Liver (tissue), 9 donors: ENCODE measurements around the gene CSRP1. TPM values are rescaled to one million over a fixed set of nuclear protein-coding genes. Genes with fewer than 3 reads are reported as not detected.

Experiments used
- DNase-seq: peaks from one replicate; pipeline ENCODE4 v3.0.0-alpha.2; 2017; ENCODE audit warnings: low spot score
- H3K27ac ChIP-seq, 2 donors: one replicate each; pipeline ENCODE4 v1.7.0; 2013; ENCODE audit warnings: inconsistent platforms in 2 of 2, low read length in 2 of 2, control low read depth in 1 of 2, low read depth in 1 of 2, mild to moderate bottlenecking in 1 of 2
- H3K27me3 ChIP-seq, 4 donors: one replicate each; pipeline versions ENCODE4 v1.6.1 to v1.7.0; 2013; ENCODE audit warnings: low read length in 3 of 4, inconsistent platforms in 1 of 4, mild to moderate bottlenecking in 1 of 4, moderate library complexity in 1 of 4; ENCODE audit not compliant: control insufficient read depth in 4 of 4, insufficient read depth in 4 of 4
- H3K36me3 ChIP-seq, 4 donors: one replicate each; pipeline versions ENCODE4 v1.6.1 to v1.7.0; 2013; ENCODE audit warnings: low read length in 3 of 4, mild to moderate bottlenecking in 3 of 4, low read depth in 1 of 4, moderate library complexity in 1 of 4; ENCODE audit not compliant: control insufficient read depth in 4 of 4, insufficient read depth in 3 of 4
- H3K4me1 ChIP-seq, 4 donors: one replicate each; pipeline versions ENCODE4 v1.6.1 to v1.7.0; 2013; ENCODE audit warnings: low read length in 3 of 4, mild to moderate bottlenecking in 3 of 4, moderate library complexity in 1 of 4; ENCODE audit not compliant: control insufficient read depth in 4 of 4, insufficient read depth in 4 of 4
- H3K4me3 ChIP-seq, 3 donors: one replicate each; pipeline versions ENCODE4 v1.6.1 to v1.7.0; 2013; ENCODE audit warnings: low read length in 3 of 3, control low read depth in 1 of 3, low read depth in 1 of 3, mild to moderate bottlenecking in 1 of 3
- H3K9ac ChIP-seq, 2 donors: one replicate each; pipeline ENCODE4 v1.7.0; 2013; ENCODE audit warnings: low read length in 2 of 2, mild to moderate bottlenecking in 2 of 2, moderate library complexity in 2 of 2, control low read depth in 1 of 2, low read depth in 1 of 2
- H3K9me3 ChIP-seq, 4 donors: one replicate each; pipeline versions ENCODE4 v1.6.1 to v1.7.0; 2013; ENCODE audit warnings: low read length in 3 of 4; ENCODE audit not compliant: control insufficient read depth in 4 of 4
- ATF3 ChIP-seq: IDR thresholded peaks from 2 replicates; pipeline ENCODE4 v1.6.1; 2016; ENCODE audit warnings: antibody characterized with exemption
- FOXA2 ChIP-seq: IDR thresholded peaks from 2 replicates; pipeline ENCODE4 v1.6.1; 2016; ENCODE audit warnings: antibody characterized with exemption
- GABPA ChIP-seq, 2 donors: IDR thresholded peaks in 1 of 2; conservative IDR thresholded peaks in 1 of 2; 2 replicates each; pipeline ENCODE4 v1.6.1; 2016; ENCODE audit warnings: antibody characterized with exemption in 2 of 2, mild to moderate bottlenecking in 1 of 2, moderate library complexity in 1 of 2
- HNF4A ChIP-seq, 2 donors: conservative IDR thresholded peaks; 2 replicates each; pipeline ENCODE4 v1.6.1; 2016; ENCODE audit warnings: antibody characterized with exemption in 2 of 2, mild to moderate bottlenecking in 2 of 2
- HNF4G ChIP-seq: IDR thresholded peaks from 2 replicates; pipeline ENCODE4 v1.6.1; 2016; ENCODE audit warnings: antibody characterized with exemption
- JUND ChIP-seq, 2 donors: IDR thresholded peaks; 2 replicates each; pipeline ENCODE4 v1.6.1; 2016; ENCODE audit warnings: antibody characterized with exemption in 2 of 2
- MAX ChIP-seq: IDR thresholded peaks from 2 replicates; pipeline ENCODE4 v1.6.1; 2016; ENCODE audit warnings: antibody characterized with exemption
- NR2F2 ChIP-seq: IDR thresholded peaks from 2 replicates; pipeline ENCODE4 v1.6.1; 2016; ENCODE audit warnings: antibody characterized with exemption
- RAD21 ChIP-seq, 2 donors: IDR thresholded peaks; 2 replicates each; pipeline ENCODE4 v1.6.1; 2016; ENCODE audit warnings: antibody characterized with exemption in 2 of 2, mild to moderate bottlenecking in 2 of 2
- REST ChIP-seq: IDR thresholded peaks from 2 replicates; pipeline ENCODE4 v1.6.1; 2016; ENCODE audit warnings: antibody characterized with exemption, mild to moderate bottlenecking
- RXRA ChIP-seq, 2 donors: IDR thresholded peaks; 2 replicates each; pipeline ENCODE4 v1.6.1; 2017 to 2018; ENCODE audit warnings: antibody characterized with exemption in 2 of 2, mild to moderate bottlenecking in 1 of 2
- SP1 ChIP-seq: IDR thresholded peaks from 2 replicates; pipeline ENCODE4 v1.6.1; 2018; ENCODE audit warnings: antibody characterized with exemption, mild to moderate bottlenecking
- YY1 ChIP-seq: IDR thresholded peaks from 2 replicates; pipeline ENCODE4 v1.6.1; 2016; ENCODE audit warnings: antibody characterized with exemption, mild to moderate bottlenecking
- ZBTB33 ChIP-seq: IDR thresholded peaks from 2 replicates; pipeline ENCODE4 v1.6.1; 2016; ENCODE audit warnings: antibody characterized with exemption
- WGBS: extraction: QIAGEN DNeasy Blood & Tissue Kit; methylation state at CpG from one replicate; pipeline ENCODE4 v1.1.7; 2013; 5-methylcytosine and 5-hydroxymethylcytosine counted together
- polyA plus RNA-seq, 2 donors: library from polyadenylated mRNA; stranded (reverse) in 1 of 2; unstranded in 1 of 2; fragments of 200-250 nt in 1 of 2; fragments of >200 nt in 1 of 2; fragmentation: Nextera tagmentation in 1 of 2; extraction: Ambion mirVana in 1 of 2; gene quantifications; one replicate each; pipeline versions ENCODE4 v1.2.1 to v1.2.3, GENCODE V29; 2013 to 2015
- total RNA-seq, 2 donors: library from RNA; depleted of rRNA; stranded (reverse); fragments of >200 nt; gene quantifications; one replicate each; pipeline ENCODE4 v1.2.3, GENCODE V29; 2014
- donor health status: healthy.
- donor health status: healthy.
- donor health status: healthy.
- donor health status: healthy.
- donor health status: healthy.

The CSRP1 gene
- total and polyA plus RNA-seq, 4 donors: 42.7 to 96.9 (median 68.3) TPM

- peak; percentile 24 for TF ChIP-seq ATF3
Observed at GRCh38 chr1:201488830-201489589, 17.9 kb downstream of the CSRP1 start (continued).

GRCh38 chr1:201487742-201488141 is 19.2 kb downstream of the CSRP1 start:
- Histone ChIP-seq H3K27me3 (no peaks in the 10 kb centered on the region), H3K4me1 (peaks cover 3 to 30% (median 26%) of the 10 kb centered on the region in 4 donors), H3K9ac (no peak overlapping the region), H3K36me3 (peaks cover 5 to 56% (median 36%) of the 10 kb centered on the region in 4 donors), H3K4me3 (no peak overlapping the region), H3K9me3 (no peaks in the 10 kb centered on the region), H3K27ac (no peak overlapping the region)
- no peak for DNase-seq
- WGBS: 91% methylated on average over 2 of the region's 2 CpGs
- TF ChIP-seq HNF4G: no peak
- TF ChIP-seq RXRA (IDR thresholded peaks at IDR 0.05): no peak
- TF ChIP-seq NR2F2: no peak
- TF ChIP-seq FOXA2: no peak
- TF ChIP-seq ZBTB33: no peak
- no peak for TF ChIP-seq GABPA (IDR thresholded peaks at IDR 0.05 in 1 of 2, conservative IDR thresholded peaks at IDR 0.05 in 1 of 2)
- no peak for TF ChIP-seq SP1
- TF ChIP-seq REST: no peak
- no peak for TF ChIP-seq RAD21 (IDR thresholded peaks at IDR 0.05)
- no peak for TF ChIP-seq HNF4A (conservative IDR thresholded peaks at IDR 0.05)
- TF ChIP-seq MAX: no peak
- no peak for TF ChIP-seq JUND (IDR thresholded peaks at IDR 0.05)
- TF ChIP-seq YY1: no peak
- no peak for TF ChIP-seq ATF3

GRCh38 chr1:201486187-201486586 is 20.7 kb downstream of the CSRP1 start:
- H3K4me1 ChIP-seq: peaks cover 6 to 37% (median 32%) of the 10 kb centered on the region in 4 donors
- H3K27me3 ChIP-seq: no peaks in the 10 kb centered on the region
- WGBS: 64% methylated on average over 3 of the region's 3 CpGs
- no peak overlapping the region for H3K4me3 ChIP-seq
- TF ChIP-seq NR2F2 (peak; percentile 26), REST (no peak)
- no peaks in the 10 kb centered on the region for H3K9me3 ChIP-seq
- no peak overlapping the region for H3K9ac ChIP-seq
- no peak for DNase-seq
- peaks cover 5 to 56% (median 34%) of the 10 kb centered on the region in 4 donors for H3K36me3 ChIP-seq
- no peak overlapping the region for H3K27ac ChIP-seq
